Small intestine (tissue), 7 donors: Measurements from ENCODE around the gene AUTS2. TPM values are rescaled to one million over a fixed set of nuclear protein-coding genes. Genes with fewer than 3 reads are reported as not detected.
A peak's percentile ranks its signal among the peaks of the same experiment; 100 is the strongest.

ENCODE experiments used
- DNase-seq, 2 donors: peaks; one replicate each; pipeline versions ENCODE4 v3.0.0 to v3.0.0-alpha.2; 2013
- FAIRE-seq: peaks from 2 replicates; lab custom pipeline; 2012; peaks lifted over from hg19 to GRCh38; lab: Jason Lieb, UNC
- H3K27ac ChIP-seq, 3 donors: one replicate each; pipeline ENCODE4 v1.5.1; 2013; ENCODE audit warnings: low read length in 2 of 3, mild to moderate bottlenecking in 2 of 3, control low read depth in 1 of 3, inconsistent platforms in 1 of 3, low read depth in 1 of 3, moderate library complexity in 1 of 3
- H3K27me3 ChIP-seq, 3 donors: one replicate each; pipeline ENCODE4 v1.6.1; 2013; ENCODE audit warnings: low read length in 3 of 3, inconsistent platforms in 1 of 3; ENCODE audit not compliant: control insufficient read depth in 3 of 3, insufficient read depth in 3 of 3
- H3K36me3 ChIP-seq, 3 donors: one replicate each; pipeline ENCODE4 v1.6.1; 2013; ENCODE audit warnings: low read length in 3 of 3, inconsistent platforms in 1 of 3, low read depth in 1 of 3, mild to moderate bottlenecking in 1 of 3, moderate library complexity in 1 of 3; ENCODE audit not compliant: control insufficient read depth in 3 of 3, insufficient read depth in 2 of 3
- H3K4me1 ChIP-seq, 3 donors: one replicate each; pipeline ENCODE4 v1.6.1; 2013; ENCODE audit warnings: low read length in 2 of 3, inconsistent platforms in 1 of 3, low read depth in 1 of 3, mild to moderate bottlenecking in 1 of 3, moderate library complexity in 1 of 3; ENCODE audit not compliant: control insufficient read depth in 3 of 3, insufficient read depth in 2 of 3
- H3K4me3 ChIP-seq, 3 donors: one replicate each; pipeline ENCODE4 v1.5.1; 2013; ENCODE audit warnings: low read length in 3 of 3, control low read depth in 1 of 3, inconsistent platforms in 1 of 3, low read depth in 1 of 3, mild to moderate bottlenecking in 1 of 3, moderate library complexity in 1 of 3
- H3K9me3 ChIP-seq, 2 donors: one replicate each; pipeline ENCODE4 v1.6.1; 2013; ENCODE audit warnings: low read depth in 1 of 2, low read length in 1 of 2; ENCODE audit not compliant: control insufficient read depth in 2 of 2, insufficient read depth in 1 of 2
- WGBS, 3 donors: extraction: QIAGEN DNeasy Blood & Tissue Kit; methylation state at CpG; one replicate each; pipeline ENCODE4 v1.1.7; 2013; 5-methylcytosine and 5-hydroxymethylcytosine counted together
- polyA plus RNA-seq, 4 donors: library from polyadenylated mRNA; stranded (reverse) in 3 of 4; unstranded in 1 of 4; fragments of 200-250 nt in 3 of 4; fragments of 120-200 nt in 1 of 4; gene quantifications; one replicate each; pipeline versions ENCODE4 v1.2.1 to v1.2.3, GENCODE V29; 2013
- donor health status: healthy with polysubstance abuse.
- donor health status: control.
- donor health status: control.
- donor health status: Bipolar disorder and iron deficiency.
- donor health status: healthy.

The AUTS2 gene
- polyA plus RNA-seq, 4 donors = 4.9 to 43.5 (median 13.6) TPM

GRCh38 chr7:70657989-70658632 is 1059.8 kb downstream of the AUTS2 start:
- WGBS, 3 donors = 89 to 94% (median 93%) methylated on average over 9 of the region's 9 CpGs
- no peak overlapping the region for H3K27ac ChIP-seq
- H3K4me1 ChIP-seq = peaks cover 0 to 5% (median 0%) of the 10 kb centered on the region in 3 donors
- FAIRE-seq (no peak), DNase-seq (no peak)
- no peak overlapping the region for H3K4me3 ChIP-seq
- no peaks in the 10 kb centered on the region for H3K27me3 ChIP-seq
- H3K36me3 ChIP-seq = peaks cover 0 to 7% (median 0%) of the 10 kb centered on the region in 3 donors
- no peaks in the 10 kb centered on the region for H3K9me3 ChIP-seq

GRCh38 chr7:70659263-70659662 is 1061.0 kb downstream of the AUTS2 start:
- WGBS, 3 donors = 84 to 91% (median 90%) methylated on average over 8 of the region's 8 CpGs
- peaks cover 0 to 5% (median 0%) of the 10 kb centered on the region in 3 donors for H3K4me1 ChIP-seq
- H3K9me3 ChIP-seq = no peaks in the 10 kb centered on the region
- no peaks in the 10 kb centered on the region for H3K27me3 ChIP-seq
- no peak overlapping the region for H3K4me3 ChIP-seq
- no peak for FAIRE-seq
- H3K27ac ChIP-seq = no peak overlapping the region
- DNase-seq = peak in 1 of 2 donors; percentile 20
- peaks cover 0 to 7% (median 0%) of the 10 kb centered on the region in 3 donors for H3K36me3 ChIP-seq

GRCh38 chr7:70660154-70660818 is 1062.0 kb downstream of the AUTS2 start:
- peak in 1 of 2 donors; percentile 66 for DNase-seq

GRCh38 chr7:70660819-70661191 is 1062.5 kb downstream of the AUTS2 start:
- FAIRE-seq (no peak), DNase-seq (no peak)
- Histone ChIP-seq H3K27me3 (no peaks in the 10 kb centered on the region), H3K4me3 (no peak overlapping the region), H3K27ac (peak overlapping the region in 2 of 3 donors; percentile 42 to 80), H3K9me3 (no peaks in the 10 kb centered on the region), H3K4me1 (peaks cover 0 to 5% (median 0%) of the 10 kb centered on the region in 3 donors), H3K36me3 (peaks cover 0 to 7% (median 0%) of the 10 kb centered on the region in 3 donors)
- 72 to 81% (median 80%) methylated on average over 3 of the region's 3 CpGs for WGBS, 3 donors

More at GRCh38 chr7:70660154-70660818, 1062.0 kb downstream of the AUTS2 start:
- no peaks in the 10 kb centered on the region for H3K27me3 ChIP-seq
- no peak for FAIRE-seq
- H3K4me1 ChIP-seq = peaks cover 0 to 5% (median 0%) of the 10 kb centered on the region in 3 donors
- peaks cover 0 to 7% (median 0%) of the 10 kb centered on the region in 3 donors for H3K36me3 ChIP-seq
- peak overlapping the region in 2 of 3 donors; percentile 38 to 80 for H3K27ac ChIP-seq
- no peak overlapping the region for H3K4me3 ChIP-seq
- WGBS, 3 donors = 83 to 90% (median 86%) methylated on average over 10 of the region's 10 CpGs
- H3K9me3 ChIP-seq = no peaks in the 10 kb centered on the region

- Histone ChIP-seq H3K36me3 (peaks cover 0 to 7% (median 0%) of the 10 kb centered on the region in 3 donors), H3K4me1 (peaks cover 0 to 5% (median 0%) of the 10 kb centered on the region in 3 donors), H3K4me3 (no peak overlapping the region), H3K27me3 (no peaks in the 10 kb centered on the region), H3K27ac (no peak overlapping the region), H3K9me3 (no peaks in the 10 kb centered on the region)
- DNase-seq (no peak), FAIRE-seq (no peak)
- WGBS, 3 donors = 54 to 59% (median 57%) methylated on average over 3 of the region's 3 CpGs
These were observed 1065.4 kb downstream of the AUTS2 start for GRCh38 chr7:70663680-70664079.

GRCh38 chr7:70665997-70666396 is 1067.7 kb downstream of the AUTS2 start:
- DNase-seq (no peak), FAIRE-seq (no peak)
- no peaks in the 10 kb centered on the region for H3K27me3 ChIP-seq
- H3K9me3 ChIP-seq = no peaks in the 10 kb centered on the region
- H3K4me3 ChIP-seq = no peak overlapping the region
- WGBS, 3 donors = 87 to 95% (median 94%) methylated on average over 2 of the region's 2 CpGs
- H3K36me3 ChIP-seq = peaks cover 0 to 2% (median 0%) of the 10 kb centered on the region in 3 donors
- H3K27ac ChIP-seq = no peak overlapping the region
- H3K4me1 ChIP-seq = peaks cover 0 to 1% (median 0%) of the 10 kb centered on the region in 3 donors

GRCh38 chr7:70667406-70667805 is 1069.1 kb downstream of the AUTS2 start:
- no peak for FAIRE-seq
- H3K27me3 ChIP-seq = no peaks in the 10 kb centered on the region
- no peak overlapping the region for H3K4me3 ChIP-seq
- no peak overlapping the region for H3K27ac ChIP-seq
- H3K9me3 ChIP-seq = no peaks in the 10 kb centered on the region
- H3K36me3 ChIP-seq = no peaks in the 10 kb centered on the region
- no peaks in the 10 kb centered on the region for H3K4me1 ChIP-seq
- 81 to 93% (median 91%) methylated on average over 2 of the region's 2 CpGs for WGBS, 3 donors
- DNase-seq = no peak

GRCh38 chr7:70668606-70669358 is 1070.5 kb downstream of the AUTS2 start:
- Histone ChIP-seq H3K36me3 (no peaks in the 10 kb centered on the region), H3K27me3 (no peaks in the 10 kb centered on the region), H3K4me3 (no peak overlapping the region), H3K9me3 (no peaks in the 10 kb centered on the region), H3K4me1 (no peaks in the 10 kb centered on the region), H3K27ac (no peak overlapping the region)
- WGBS, 3 donors = 69 to 78% (median 76%) methylated on average over 16 of the region's 16 CpGs
- FAIRE-seq (no peak), DNase-seq (peak in 1 of 2 donors; percentile 8)
